Liver (tissue), 9 donors: ENCODE measurements around the gene SIGLEC1. TPM values are rescaled to one million over a fixed set of nuclear protein-coding genes. Genes with fewer than 3 reads are reported as not detected.

Experiments
- DNase-seq: peaks from one replicate; pipeline ENCODE4 v3.0.0-alpha.2; 2017; ENCODE audit warnings: low spot score
- H3K27ac ChIP-seq, 2 donors: one replicate each; pipeline ENCODE4 v1.7.0; 2013; ENCODE audit warnings: inconsistent platforms in 2 of 2, low read length in 2 of 2, control low read depth in 1 of 2, low read depth in 1 of 2, mild to moderate bottlenecking in 1 of 2
- H3K27me3 ChIP-seq, 4 donors: one replicate each; pipeline versions ENCODE4 v1.6.1 to v1.7.0; 2013; ENCODE audit warnings: low read length in 3 of 4, inconsistent platforms in 1 of 4, mild to moderate bottlenecking in 1 of 4, moderate library complexity in 1 of 4; ENCODE audit not compliant: control insufficient read depth in 4 of 4, insufficient read depth in 4 of 4
- H3K36me3 ChIP-seq, 4 donors: one replicate each; pipeline versions ENCODE4 v1.6.1 to v1.7.0; 2013; ENCODE audit warnings: low read length in 3 of 4, mild to moderate bottlenecking in 3 of 4, low read depth in 1 of 4, moderate library complexity in 1 of 4; ENCODE audit not compliant: control insufficient read depth in 4 of 4, insufficient read depth in 3 of 4
- H3K4me1 ChIP-seq, 4 donors: one replicate each; pipeline versions ENCODE4 v1.6.1 to v1.7.0; 2013; ENCODE audit warnings: low read length in 3 of 4, mild to moderate bottlenecking in 3 of 4, moderate library complexity in 1 of 4; ENCODE audit not compliant: control insufficient read depth in 4 of 4, insufficient read depth in 4 of 4
- H3K4me3 ChIP-seq, 3 donors: one replicate each; pipeline versions ENCODE4 v1.6.1 to v1.7.0; 2013; ENCODE audit warnings: low read length in 3 of 3, control low read depth in 1 of 3, low read depth in 1 of 3, mild to moderate bottlenecking in 1 of 3
- H3K9ac ChIP-seq, 2 donors: one replicate each; pipeline ENCODE4 v1.7.0; 2013; ENCODE audit warnings: low read length in 2 of 2, mild to moderate bottlenecking in 2 of 2, moderate library complexity in 2 of 2, control low read depth in 1 of 2, low read depth in 1 of 2
- H3K9me3 ChIP-seq, 4 donors: one replicate each; pipeline versions ENCODE4 v1.6.1 to v1.7.0; 2013; ENCODE audit warnings: low read length in 3 of 4; ENCODE audit not compliant: control insufficient read depth in 4 of 4
- EGR1 ChIP-seq, 2 donors: IDR thresholded peaks; 2 replicates each; pipeline ENCODE4 v1.6.1; 2016 to 2018; ENCODE audit warnings: antibody characterized with exemption in 2 of 2, low read depth in 2 of 2
- FOXA1 ChIP-seq: IDR thresholded peaks from 2 replicates; pipeline ENCODE4 v1.6.1; 2016; ENCODE audit warnings: antibody characterized with exemption
- FOXA2 ChIP-seq: IDR thresholded peaks from 2 replicates; pipeline ENCODE4 v1.6.1; 2016; ENCODE audit warnings: antibody characterized with exemption
- GABPA ChIP-seq, 2 donors: IDR thresholded peaks in 1 of 2; conservative IDR thresholded peaks in 1 of 2; 2 replicates each; pipeline ENCODE4 v1.6.1; 2016; ENCODE audit warnings: antibody characterized with exemption in 2 of 2, mild to moderate bottlenecking in 1 of 2, moderate library complexity in 1 of 2
- HNF4A ChIP-seq, 2 donors: conservative IDR thresholded peaks; 2 replicates each; pipeline ENCODE4 v1.6.1; 2016; ENCODE audit warnings: antibody characterized with exemption in 2 of 2, mild to moderate bottlenecking in 2 of 2
- HNF4G ChIP-seq: IDR thresholded peaks from 2 replicates; pipeline ENCODE4 v1.6.1; 2016; ENCODE audit warnings: antibody characterized with exemption
- JUND ChIP-seq, 2 donors: IDR thresholded peaks; 2 replicates each; pipeline ENCODE4 v1.6.1; 2016; ENCODE audit warnings: antibody characterized with exemption in 2 of 2
- NR2F2 ChIP-seq: IDR thresholded peaks from 2 replicates; pipeline ENCODE4 v1.6.1; 2016; ENCODE audit warnings: antibody characterized with exemption
- RAD21 ChIP-seq, 2 donors: IDR thresholded peaks; 2 replicates each; pipeline ENCODE4 v1.6.1; 2016; ENCODE audit warnings: antibody characterized with exemption in 2 of 2, mild to moderate bottlenecking in 2 of 2
- RXRA ChIP-seq, 2 donors: IDR thresholded peaks; 2 replicates each; pipeline ENCODE4 v1.6.1; 2017 to 2018; ENCODE audit warnings: antibody characterized with exemption in 2 of 2, mild to moderate bottlenecking in 1 of 2
- SP1 ChIP-seq: IDR thresholded peaks from 2 replicates; pipeline ENCODE4 v1.6.1; 2018; ENCODE audit warnings: antibody characterized with exemption, mild to moderate bottlenecking
- TAF1 ChIP-seq: conservative IDR thresholded peaks from 2 replicates; pipeline ENCODE4 v1.6.1; 2016; ENCODE audit warnings: antibody characterized with exemption, mild to moderate bottlenecking
- YY1 ChIP-seq: IDR thresholded peaks from 2 replicates; pipeline ENCODE4 v1.6.1; 2016; ENCODE audit warnings: antibody characterized with exemption, mild to moderate bottlenecking
- WGBS: extraction: QIAGEN DNeasy Blood & Tissue Kit; methylation state at CpG from one replicate; pipeline ENCODE4 v1.1.7; 2013; 5-methylcytosine and 5-hydroxymethylcytosine counted together
- polyA plus RNA-seq, 2 donors: library from polyadenylated mRNA; stranded (reverse) in 1 of 2; unstranded in 1 of 2; fragments of 200-250 nt in 1 of 2; fragments of >200 nt in 1 of 2; fragmentation: Nextera tagmentation in 1 of 2; extraction: Ambion mirVana in 1 of 2; gene quantifications; one replicate each; pipeline versions ENCODE4 v1.2.1 to v1.2.3, GENCODE V29; 2013 to 2015
- total RNA-seq, 2 donors: library from RNA; depleted of rRNA; stranded (reverse); fragments of >200 nt; gene quantifications; one replicate each; pipeline ENCODE4 v1.2.3, GENCODE V29; 2014
- TF ChIP-seq, protein P1 (sequence below): fragments of 150-350 bp; IDR thresholded peaks from 2 replicates; pipeline ENCODE4 v1.5.1; 2017; ENCODE audit warnings: improper control_type of control experiment, low read depth, low read length; ENCODE audit not compliant: missing input control
- donor health status: healthy.
- donor health status: healthy.
- donor health status: healthy.
- donor health status: healthy.
- donor health status: healthy.

SIGLEC1 gene
- total and polyA plus RNA-seq, 4 donors, result 2.3 to 7.8 (median 7.1) TPM

GRCh38 chr20:3728876-3729275, 16.5 kb upstream of the SIGLEC1 start:
- Histone ChIP-seq H3K36me3 (no peaks in the 10 kb centered on the region), H3K4me1 (no peaks in the 10 kb centered on the region), H3K27ac (no peak overlapping the region), H3K27me3 (peaks cover 0 to 4% (median 1%) of the 10 kb centered on the region in 4 donors), H3K9me3 (no peaks in the 10 kb centered on the region), H3K9ac (no peak overlapping the region), H3K4me3 (no peak overlapping the region)
- DNase-seq, result no peak
- WGBS, result 78% methylated on average over 3 of the region's 3 CpGs
- TF ChIP-seq RXRA (IDR thresholded peaks at IDR 0.05), result no peak
- TF ChIP-seq, protein P1, sequence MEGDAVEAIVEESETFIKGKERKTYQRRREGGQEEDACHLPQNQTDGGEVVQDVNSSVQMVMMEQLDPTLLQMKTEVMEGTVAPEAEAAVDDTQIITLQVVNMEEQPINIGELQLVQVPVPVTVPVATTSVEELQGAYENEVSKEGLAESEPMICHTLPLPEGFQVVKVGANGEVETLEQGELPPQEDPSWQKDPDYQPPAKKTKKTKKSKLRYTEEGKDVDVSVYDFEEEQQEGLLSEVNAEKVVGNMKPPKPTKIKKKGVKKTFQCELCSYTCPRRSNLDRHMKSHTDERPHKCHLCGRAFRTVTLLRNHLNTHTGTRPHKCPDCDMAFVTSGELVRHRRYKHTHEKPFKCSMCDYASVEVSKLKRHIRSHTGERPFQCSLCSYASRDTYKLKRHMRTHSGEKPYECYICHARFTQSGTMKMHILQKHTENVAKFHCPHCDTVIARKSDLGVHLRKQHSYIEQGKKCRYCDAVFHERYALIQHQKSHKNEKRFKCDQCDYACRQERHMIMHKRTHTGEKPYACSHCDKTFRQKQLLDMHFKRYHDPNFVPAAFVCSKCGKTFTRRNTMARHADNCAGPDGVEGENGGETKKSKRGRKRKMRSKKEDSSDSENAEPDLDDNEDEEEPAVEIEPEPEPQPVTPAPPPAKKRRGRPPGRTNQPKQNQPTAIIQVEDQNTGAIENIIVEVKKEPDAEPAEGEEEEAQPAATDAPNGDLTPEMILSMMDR, result no peak
- no peak for TF ChIP-seq YY1
- TF ChIP-seq SP1, result no peak
- no peak for TF ChIP-seq FOXA1
- no peak for TF ChIP-seq NR2F2

GRCh38 chr20:3728354-3728753, 16.0 kb upstream of the SIGLEC1 start:
- H3K9ac ChIP-seq, result no peak overlapping the region
- peaks cover 0 to 4% (median 1%) of the 10 kb centered on the region in 4 donors for H3K27me3 ChIP-seq

DNA sequence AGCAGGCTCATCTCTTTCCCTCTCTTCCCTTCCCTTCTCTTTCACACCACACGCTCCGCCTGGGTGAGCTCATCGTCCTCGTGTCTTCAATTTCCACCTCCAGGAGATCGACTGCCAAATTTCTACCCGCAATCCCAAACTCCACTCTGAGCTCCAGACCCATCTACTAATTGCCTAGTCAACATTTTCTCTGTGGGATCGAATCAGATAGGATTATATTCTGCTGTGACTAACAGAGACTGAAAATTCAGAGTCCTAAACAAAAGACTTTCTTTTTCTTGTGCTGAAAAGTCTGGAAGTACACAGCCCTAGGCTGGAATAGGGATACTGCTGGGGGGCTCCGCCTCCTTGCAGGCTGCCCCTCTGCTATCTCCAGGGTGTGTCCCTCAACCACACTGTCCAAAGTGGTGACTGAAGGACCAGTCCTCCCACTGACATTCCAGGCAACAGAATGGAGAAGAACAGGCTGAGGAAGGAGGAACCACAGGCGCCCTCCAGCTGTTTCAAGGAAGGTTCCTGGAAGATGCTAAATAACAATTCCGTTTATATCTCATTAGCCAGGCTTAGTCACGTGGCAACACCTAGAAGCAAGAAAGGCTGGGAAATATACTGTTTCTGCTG, 15.1 kb upstream of the SIGLEC1 start:
- H3K27ac ChIP-seq, result no peak overlapping the region
- DNase-seq, result no peak
- H3K36me3 ChIP-seq, result no peaks in the 10 kb centered on the region
- no peak for TF ChIP-seq RXRA (IDR thresholded peaks at IDR 0.05)
- no peak for TF ChIP-seq RAD21 (IDR thresholded peaks at IDR 0.05)
- TF ChIP-seq NR2F2, result no peak
- no peak for TF ChIP-seq FOXA2
- TF ChIP-seq SP1, result no peak
- TF ChIP-seq GABPA (IDR thresholded peaks at IDR 0.05 in 1 of 2, conservative IDR thresholded peaks at IDR 0.05 in 1 of 2), result no peak
- no peak for TF ChIP-seq HNF4A (conservative IDR thresholded peaks at IDR 0.05)
- no peak for TF ChIP-seq JUND (IDR thresholded peaks at IDR 0.05)
- TF ChIP-seq YY1, result no peak
- TF ChIP-seq HNF4G, result no peak
- no peaks in the 10 kb centered on the region for H3K4me1 ChIP-seq
- H3K4me3 ChIP-seq, result no peak overlapping the region
- WGBS, result 53% methylated on average over 11 of the region's 11 CpGs
- peaks cover 0 to 2% (median 0%) of the 10 kb centered on the region in 4 donors for H3K27me3 ChIP-seq
- no peak overlapping the region for H3K9ac ChIP-seq
- H3K9me3 ChIP-seq, result no peaks in the 10 kb centered on the region

More at GRCh38 chr20:3728354-3728753, 16.0 kb upstream of the SIGLEC1 start:
- H3K4me3 ChIP-seq, result no peak overlapping the region
- no peak for DNase-seq
- H3K9me3 ChIP-seq, result no peaks in the 10 kb centered on the region
- H3K27ac ChIP-seq, result no peak overlapping the region
- TF ChIP-seq SP1, result no peak
- TF ChIP-seq TAF1, result no peak
- TF ChIP-seq FOXA2, result no peak
- no peak for TF ChIP-seq NR2F2
- TF ChIP-seq YY1, result no peak
- no peak for TF ChIP-seq EGR1 (IDR thresholded peaks at IDR 0.05; ENCODE audit: low read depth in 2 of 2)
- 82% methylated on average over 5 of the region's 5 CpGs for WGBS
- no peaks in the 10 kb centered on the region for H3K36me3 ChIP-seq
- no peaks in the 10 kb centered on the region for H3K4me1 ChIP-seq
